Uterine smooth muscle cell (primary cell): ENCODE results near the gene MCF2L2. TPM values are rescaled to one million over a fixed set of nuclear protein-coding genes. Genes with fewer than 3 reads are reported as not detected.

Source experiments
- total RNA-seq: library from RNA; depleted of rRNA; stranded (reverse); fragments of >200 nt; gene quantifications from 2 replicates; pipeline ENCODE4 v1.2.3, GENCODE V29; 2014

Gene MCF2L2, protein sequence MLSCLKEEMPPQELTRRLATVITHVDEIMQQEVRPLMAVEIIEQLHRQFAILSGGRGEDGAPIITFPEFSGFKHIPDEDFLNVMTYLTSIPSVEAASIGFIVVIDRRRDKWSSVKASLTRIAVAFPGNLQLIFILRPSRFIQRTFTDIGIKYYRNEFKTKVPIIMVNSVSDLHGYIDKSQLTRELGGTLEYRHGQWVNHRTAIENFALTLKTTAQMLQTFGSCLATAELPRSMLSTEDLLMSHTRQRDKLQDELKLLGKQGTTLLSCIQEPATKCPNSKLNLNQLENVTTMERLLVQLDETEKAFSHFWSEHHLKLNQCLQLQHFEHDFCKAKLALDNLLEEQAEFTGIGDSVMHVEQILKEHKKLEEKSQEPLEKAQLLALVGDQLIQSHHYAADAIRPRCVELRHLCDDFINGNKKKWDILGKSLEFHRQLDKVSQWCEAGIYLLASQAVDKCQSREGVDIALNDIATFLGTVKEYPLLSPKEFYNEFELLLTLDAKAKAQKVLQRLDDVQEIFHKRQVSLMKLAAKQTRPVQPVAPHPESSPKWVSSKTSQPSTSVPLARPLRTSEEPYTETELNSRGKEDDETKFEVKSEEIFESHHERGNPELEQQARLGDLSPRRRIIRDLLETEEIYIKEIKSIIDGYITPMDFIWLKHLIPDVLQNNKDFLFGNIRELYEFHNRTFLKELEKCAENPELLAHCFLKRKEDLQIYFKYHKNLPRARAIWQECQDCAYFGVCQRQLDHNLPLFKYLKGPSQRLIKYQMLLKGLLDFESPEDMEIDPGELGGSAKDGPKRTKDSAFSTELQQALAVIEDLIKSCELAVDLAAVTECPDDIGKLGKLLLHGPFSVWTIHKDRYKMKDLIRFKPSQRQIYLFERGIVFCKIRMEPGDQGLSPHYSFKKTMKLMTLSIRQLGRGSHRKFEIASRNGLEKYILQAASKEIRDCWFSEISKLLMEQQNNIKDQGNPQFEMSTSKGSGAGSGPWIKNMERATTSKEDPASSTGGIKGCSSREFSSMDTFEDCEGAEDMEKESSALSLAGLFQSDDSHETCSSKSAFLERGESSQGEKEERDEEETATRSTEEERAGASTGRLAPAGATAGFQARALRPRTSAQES
- 0.66 and 1.9 TPM in 2 replicates for total RNA-seq

DNA sequence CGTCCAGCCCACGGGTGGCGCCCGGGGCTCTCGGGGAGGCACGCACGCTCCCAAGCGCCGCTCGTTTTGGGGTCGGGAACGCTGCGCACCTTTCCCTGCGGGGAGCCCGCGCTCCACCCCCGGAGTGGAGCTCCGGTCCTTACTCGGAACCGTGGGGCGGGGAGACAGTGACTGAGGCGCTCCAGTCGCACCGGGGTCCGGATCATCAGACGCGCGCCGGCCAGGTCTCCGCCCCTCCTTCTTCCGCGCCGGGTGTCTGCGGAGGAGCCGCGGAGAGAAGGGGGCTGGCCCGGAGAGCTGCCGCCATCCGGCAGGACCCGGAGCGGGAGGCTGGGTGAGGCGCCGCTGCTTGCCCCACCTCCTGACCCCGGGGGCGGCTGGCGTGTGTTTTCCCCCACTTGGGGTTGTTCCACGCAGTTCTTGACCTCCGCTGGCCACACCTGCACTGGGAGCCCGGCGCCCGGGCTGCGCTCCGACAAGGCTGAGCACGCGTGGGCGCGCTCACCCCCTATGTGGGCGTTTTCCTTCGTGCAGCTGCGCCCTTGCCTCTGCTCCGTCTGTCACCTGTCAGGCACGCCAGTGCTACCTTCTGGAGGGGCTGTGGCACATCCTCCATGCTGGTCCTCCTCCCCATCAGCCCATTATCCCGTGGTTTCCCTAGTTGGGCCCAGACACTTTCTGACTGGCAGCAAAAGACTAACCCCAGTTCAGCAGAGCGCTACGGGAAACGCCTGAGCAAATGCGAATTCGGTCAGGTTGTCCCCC lies at the start of gene MCF2L2:
Gene MCF2L2 (minus strand): TSS at position 173 of the 765 bp plus-strand sequence. CDS start 642 bp downstream, outside the sequence.

DNA sequence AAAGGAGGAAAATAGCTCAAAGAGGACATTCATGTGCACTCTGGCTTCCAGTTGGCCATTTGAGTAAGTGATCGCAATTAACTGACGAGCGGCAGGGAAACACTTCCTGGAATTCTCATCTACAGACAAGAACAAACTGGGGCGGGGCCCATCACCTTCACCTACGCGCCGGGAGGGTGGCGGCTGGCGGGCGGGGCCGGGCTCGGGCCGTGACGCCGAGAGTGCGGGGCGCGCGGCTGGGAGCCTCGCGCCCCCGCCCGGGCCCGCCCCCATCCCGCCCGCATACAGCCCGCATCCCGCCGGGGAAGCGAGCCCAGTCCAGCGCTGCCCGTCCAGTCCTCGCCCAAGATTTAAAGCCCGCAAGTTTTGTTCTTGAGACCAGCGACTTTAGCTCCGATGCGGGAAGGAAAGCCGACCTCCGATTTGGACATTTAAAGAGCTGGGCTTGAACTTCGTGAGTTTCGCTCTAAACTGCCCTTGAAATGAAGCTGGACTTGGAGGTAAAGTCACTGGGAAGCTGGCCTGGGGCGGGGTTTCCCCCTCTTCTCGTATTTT lies 175.4 kb downstream of the MCF2L2 start, which contains the start of gene B3GNT5:
Gene B3GNT5 (plus strand): TSS at position 281 of the 555 bp plus-strand sequence. CDS start 16,546 bp downstream, outside the sequence.

Other genes starting within 250 kb of the MCF2L2 start
- 9.8 and 10.0 TPM in 2 replicates for gene B3GNT5, start 175.4 kb downstream of the MCF2L2 start, total RNA-seq
- gene KLHL6, start 127.1 kb upstream of the MCF2L2 start, total RNA-seq = under 0.01 TPM in 2 replicates
- gene KLHL24, start 207.0 kb upstream of the MCF2L2 start, total RNA-seq = 31.2 and 81.4 TPM in 2 replicates